ENCODE measurements around the gene ABHD2.

- TF ChIP-seq GATA2 (IDR thresholded peaks at IDR 0.05; ENCODE audit: low read depth, low read length) (no peak), GATA3 (IDR thresholded peaks at IDR 0.05; ENCODE audit: low read depth, low read length) (no peak)
Observed at GRCh38 chr15:89095556-89095955, 7.3 kb downstream of the ABHD2 start.
